ENCODE results near the gene DMRTC2. TPM values are rescaled to one million over a fixed set of nuclear protein-coding genes. Genes with fewer than 3 reads are reported as not detected.

The DMRTC2 gene
- total and polyA plus RNA-seq, 3 donors from 2014 or later, result 23.1 to 71.0 (median 55.3) TPM

DNA sequence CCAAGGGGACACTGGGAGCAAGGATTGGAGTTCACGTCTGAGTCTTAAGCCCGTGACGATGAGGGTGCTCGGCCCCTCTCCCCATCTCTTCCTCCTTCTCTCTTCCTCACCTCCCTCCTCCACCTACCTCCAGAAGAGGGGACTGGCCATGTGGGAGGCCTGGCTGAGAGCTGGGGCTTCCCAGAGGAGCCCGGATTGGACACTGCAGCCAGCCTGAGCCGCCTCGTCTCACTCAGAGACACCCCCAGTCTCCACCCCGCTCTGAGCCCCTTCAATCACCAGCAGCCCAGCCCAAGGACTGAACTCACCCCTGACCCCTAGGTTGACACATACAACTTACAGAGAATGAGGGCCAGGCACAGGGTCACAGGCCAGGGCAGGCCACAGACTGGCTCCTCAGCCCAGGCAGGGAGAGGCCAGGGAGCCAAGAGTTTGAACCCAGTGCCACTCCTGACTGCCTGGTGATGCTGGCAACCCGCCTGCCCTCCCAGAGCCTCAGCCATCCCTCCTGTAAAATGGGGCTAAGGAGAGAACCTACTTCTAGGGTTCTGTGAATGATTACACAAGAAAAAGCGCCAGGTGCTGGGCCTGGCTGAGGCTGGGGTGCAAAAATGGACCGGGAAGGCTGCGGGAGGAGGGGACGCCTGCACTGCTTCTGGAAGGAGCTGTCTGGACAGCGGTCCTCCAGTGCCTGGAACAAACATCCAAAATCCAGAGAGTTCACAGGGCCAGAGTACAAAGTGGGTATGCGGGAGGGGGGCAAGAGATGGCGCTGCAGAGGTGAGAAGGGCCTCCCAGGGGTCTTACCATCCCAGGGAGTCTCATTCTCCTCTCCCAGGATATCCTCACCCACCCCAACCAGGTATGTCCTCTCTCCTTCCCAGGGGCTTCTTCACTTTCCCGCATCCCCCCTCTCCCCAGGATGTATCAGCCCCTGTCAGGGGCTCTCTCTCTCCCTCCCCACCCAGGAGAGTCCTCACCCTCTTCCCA is 33.4 kb downstream of the DMRTC2 start:
- intact Hi-C loops (cut with DNase I; ENCODE audit: low total_unique reads), result loop anchor here (10.0 kb wide), 1 partner anchor 77 kb away; the partner anchor contains the start of gene RABAC1

DNA sequence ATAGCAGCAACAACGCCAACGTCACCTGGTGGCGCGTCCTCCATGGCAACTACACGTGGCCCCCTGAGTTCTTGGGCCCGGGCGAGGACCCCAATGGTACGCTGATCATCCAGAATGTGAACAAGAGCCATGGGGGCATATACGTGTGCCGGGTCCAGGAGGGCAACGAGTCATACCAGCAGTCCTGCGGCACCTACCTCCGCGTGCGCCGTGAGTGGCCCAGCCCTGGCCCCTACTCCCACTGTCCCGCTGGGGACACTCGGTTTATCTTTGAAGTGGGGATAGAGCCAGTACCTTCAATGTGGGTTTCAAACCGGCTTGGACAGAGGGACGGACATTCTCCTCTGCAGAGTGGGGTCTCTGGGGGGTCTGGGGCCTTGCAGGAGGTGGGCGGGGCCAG is 34.2 kb downstream of the DMRTC2 start:
- intact Hi-C loops (cut with DNase I; ENCODE audit: low total_unique reads), result loop anchor here (10.0 kb wide), 1 partner anchor 76 kb away; the partner anchor contains the start of gene RABAC1
- TF ChIP-seq CTCF (IDR thresholded peaks at IDR 0.05), result no peak

More for the DNA sequence above, 33.4 kb downstream of the DMRTC2 start:
- TF ChIP-seq POLR2A (IDR thresholded peaks at IDR 0.05), result no peak
- no peak for TF ChIP-seq CTCF (IDR thresholded peaks at IDR 0.05)
- H3K9me3 ChIP-seq, result no peaks in the 10 kb centered on the region
- no peaks in the 10 kb centered on the region for H3K36me3 ChIP-seq (ENCODE audit: low read depth, missing control alignments)
- WGBS, 2 donors, result 76 to 79% methylated on average over 15 to 17 of the region's 17 CpGs
- DNase-seq, result no peak
- no peak overlapping the region for H3K27ac ChIP-seq
- no peaks in the 10 kb centered on the region for H3K4me1 ChIP-seq
- H3K4me3 ChIP-seq, result no peak overlapping the region
- H3K27me3 ChIP-seq, result no peaks in the 10 kb centered on the region

DNA sequence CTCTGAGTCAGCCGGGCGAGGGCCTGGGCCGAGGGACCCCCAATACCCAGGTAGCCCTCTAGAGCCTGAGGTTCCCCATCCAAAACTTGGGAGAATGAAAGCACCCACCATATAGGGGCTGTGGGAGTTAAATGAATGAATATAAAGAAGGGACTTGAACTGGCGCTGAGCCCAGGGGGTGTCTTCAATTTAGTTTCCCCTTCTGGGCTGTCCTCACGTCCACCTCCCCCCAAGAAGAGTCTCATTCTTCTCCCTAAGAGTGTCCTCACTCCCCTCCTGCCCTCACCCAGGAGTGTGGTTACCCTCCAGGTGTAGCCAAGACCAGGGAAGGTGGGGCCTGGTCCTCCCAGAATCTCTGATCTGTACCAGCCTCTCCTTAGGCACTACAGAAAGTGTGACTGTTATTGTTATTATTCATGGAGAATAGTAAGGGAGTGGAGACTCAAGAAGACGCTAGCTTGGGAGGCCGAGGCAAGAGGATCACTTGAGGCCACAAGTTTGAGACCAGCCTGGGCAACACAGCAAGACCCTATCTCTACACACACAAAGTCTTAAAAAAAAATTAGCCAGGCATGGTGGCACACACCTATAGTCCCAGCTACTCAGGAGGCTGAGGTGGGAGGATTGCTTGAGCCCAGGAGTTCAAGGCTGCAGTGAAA is 35.0 kb downstream of the DMRTC2 start:
- Histone ChIP-seq H3K27me3 (no peaks in the 10 kb centered on the region), H3K9me3 (no peaks in the 10 kb centered on the region), H3K4me1 (no peaks in the 10 kb centered on the region), H3K4me3 (no peak overlapping the region), H3K27ac (no peak overlapping the region), H3K36me3 (ENCODE audit: low read depth, missing control alignments) (no peaks in the 10 kb centered on the region)
- 89% methylated on average over 4 to 7 of the region's 7 CpGs for WGBS, 2 donors
- DNase-seq, result no peak
- intact Hi-C loops (cut with DNase I; ENCODE audit: low total_unique reads), result loop anchor here (10.0 kb wide), 1 partner anchor 75 kb away; the partner anchor contains the start of gene RABAC1
- TF ChIP-seq POLR2A (IDR thresholded peaks at IDR 0.05) (no peak), CTCF (IDR thresholded peaks at IDR 0.05) (no peak)

More for the DNA sequence above, 34.2 kb downstream of the DMRTC2 start:
- no peaks in the 10 kb centered on the region for H3K9me3 ChIP-seq
- no peak overlapping the region for H3K27ac ChIP-seq
- DNase-seq, result no peak
- no peaks in the 10 kb centered on the region for H3K4me1 ChIP-seq
- WGBS, 2 donors, result 79 to 84% methylated on average over 6 to 21 of the region's 21 CpGs
- H3K36me3 ChIP-seq (ENCODE audit: low read depth, missing control alignments), result no peaks in the 10 kb centered on the region
- no peak overlapping the region for H3K4me3 ChIP-seq
- H3K27me3 ChIP-seq, result no peaks in the 10 kb centered on the region

DNA sequence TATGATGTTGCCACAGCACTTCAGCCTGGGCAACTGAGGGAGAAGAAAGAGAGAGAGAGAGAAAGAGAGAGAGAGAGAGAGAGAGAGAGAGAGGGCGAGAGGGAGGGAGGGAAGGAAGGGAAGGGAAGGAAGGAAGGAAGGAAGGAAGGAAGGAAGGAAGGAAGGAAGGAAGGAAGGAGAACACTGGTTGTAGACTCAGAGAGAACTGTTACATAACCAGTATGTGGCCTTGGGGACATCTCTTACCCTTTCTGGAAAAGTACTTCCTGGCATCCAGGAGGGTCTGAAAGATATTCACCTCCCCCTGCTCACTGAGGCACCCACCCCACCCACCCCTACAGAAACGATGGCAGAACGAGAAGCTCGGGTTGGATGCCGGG is 35.5 kb downstream of the DMRTC2 start:
- intact Hi-C loops (cut with DNase I; ENCODE audit: low total_unique reads), result no loop called here

More for the DNA sequence above, 35.5 kb downstream of the DMRTC2 start:
- Histone ChIP-seq H3K9me3 (no peaks in the 10 kb centered on the region), H3K27ac (no peak overlapping the region), H3K4me3 (no peak overlapping the region), H3K4me1 (peaks cover 3% of the 10 kb centered on the region), H3K36me3 (ENCODE audit: low read depth, missing control alignments) (no peaks in the 10 kb centered on the region), H3K27me3 (no peaks in the 10 kb centered on the region)
- no peak for TF ChIP-seq POLR2A (IDR thresholded peaks at IDR 0.05)
- no peak for TF ChIP-seq CTCF (IDR thresholded peaks at IDR 0.05)
- WGBS, 2 donors, result 49 to 85% methylated on average over 5 of the region's 5 CpGs
- DNase-seq, result no peak
